Peyer's patch (tissue), 4 donors: ENCODE results near the gene DQX1. TPM values are rescaled to one million over a fixed set of nuclear protein-coding genes. Genes with fewer than 3 reads are reported as not detected.

Experiments
- DNase-seq, 3 donors: peaks; one replicate each; pipeline ENCODE4 v3.0.0-alpha.2; 2017 to 2019
- H3K27ac ChIP-seq, 4 donors: fragments of 200-600 bp; sonication (generic); one replicate each; pipeline ENCODE4 v1.5.1; 2016 to 2019
- H3K27me3 ChIP-seq, 2 donors: fragments of 200-600 bp; sonication (generic); one replicate each; pipeline ENCODE4 v1.5.1; 2019
- H3K36me3 ChIP-seq, 3 donors: fragments of 200-600 bp; sonication (generic); one replicate each; pipeline ENCODE4 v1.5.1; 2016 to 2019
- H3K4me1 ChIP-seq, 4 donors: fragments of 200-600 bp; sonication (generic); one replicate each; pipeline ENCODE4 v1.5.1; 2016 to 2019
- H3K4me3 ChIP-seq, 4 donors: fragments of 200-600 bp; sonication (generic); 1 replicate in 3 of 4; 2 replicates in 1 of 4; pipeline ENCODE4 v1.5.1; 2016 to 2019; ENCODE audit warnings: mild to moderate bottlenecking in 1 of 4
- H3K9me3 ChIP-seq, 4 donors: fragments of 200-600 bp; sonication (generic); one replicate each; pipeline ENCODE4 v1.5.1; 2016 to 2019; ENCODE audit warnings: mild to moderate bottlenecking in 1 of 4
- CTCF ChIP-seq, 6 experiments: fragments of 450-650 bp in 4 of 6; fragments of 200-600 bp in 2 of 6; sonication (generic) in 1 of 6; IDR thresholded peaks; one replicate each; pipeline ENCODE4 v1.5.1; 2017 to 2019; ENCODE audit warnings: antibody characterized with exemption in 6 of 6, mild to moderate bottlenecking in 3 of 6, moderate library complexity in 1 of 6
- POLR2A ChIP-seq, 2 donors: fragments of 450-650 bp; IDR thresholded peaks; one replicate each; pipeline ENCODE4 v1.5.1; 2017; ENCODE audit warnings: antibody characterized with exemption in 2 of 2, mild to moderate bottlenecking in 2 of 2, moderate library complexity in 2 of 2
- total RNA-seq, 4 donors: library from RNA; depleted of rRNA; stranded (reverse); fragments of >200 nt; gene quantifications; one replicate each; pipeline ENCODE4 v1.1.0, GENCODE V29; 2016

DQX1 gene
- total RNA-seq, 4 donors from 2014 or later = 14.0 to 116 (median 75.3) TPM

GRCh38 chr2:74511104-74511989 lies 14.7 kb downstream of the DQX1 start:
- TF ChIP-seq CTCF (IDR thresholded peaks at IDR 0.05) (no peak), POLR2A (IDR thresholded peaks at IDR 0.05) (no peak)
- Histone ChIP-seq H3K4me3 (no peak overlapping the region), H3K27ac (no peak overlapping the region), H3K36me3 (no peaks in the 10 kb centered on the region), H3K27me3 (peaks cover 0 to 50% of the 10 kb centered on the region in 2 donors), H3K9me3 (peaks cover 0 to 2% (median 0%) of the 10 kb centered on the region in 4 donors), H3K4me1 (peaks cover 4 to 41% (median 27%) of the 10 kb centered on the region in 4 donors)
- peak in 1 of 3 donors; percentile 10 for DNase-seq

- H3K36me3 ChIP-seq = peaks cover 0 to 8% (median 0%) of the 10 kb centered on the region in 3 donors
- H3K9me3 ChIP-seq = no peaks in the 10 kb centered on the region
- H3K27me3 ChIP-seq = peaks cover 0 to 40% of the 10 kb centered on the region in 2 donors
- no peak overlapping the region for H3K4me3 ChIP-seq
- no peak overlapping the region for H3K27ac ChIP-seq
- no peak for DNase-seq
- no peak for TF ChIP-seq POLR2A (IDR thresholded peaks at IDR 0.05)
- TF ChIP-seq CTCF (IDR thresholded peaks at IDR 0.05) = no peak
- H3K4me1 ChIP-seq = peaks cover 0 to 41% (median 18%) of the 10 kb centered on the region in 4 donors
Measured at GRCh38 chr2:74510272-74510671, 15.8 kb downstream of the DQX1 start.

GRCh38 chr2:74507926-74508520 lies 18.0 kb downstream of the DQX1 start:
- peaks cover 0 to 17% of the 10 kb centered on the region in 2 donors for H3K27me3 ChIP-seq
- peak in 2 of 3 donors; percentile 68 to 70 for DNase-seq
- H3K9me3 ChIP-seq = no peaks in the 10 kb centered on the region
- peaks cover 0 to 46% (median 9%) of the 10 kb centered on the region in 4 donors for H3K4me1 ChIP-seq
- H3K36me3 ChIP-seq = peaks cover 0 to 13% (median 0%) of the 10 kb centered on the region in 3 donors
- H3K27ac ChIP-seq = peak overlapping the region; percentile 91 to 99 (median 97)
- no peak for TF ChIP-seq CTCF (IDR thresholded peaks at IDR 0.05)
- no peak for TF ChIP-seq POLR2A (IDR thresholded peaks at IDR 0.05)
- peak overlapping the region; percentile 57 to 85 (median 71) for H3K4me3 ChIP-seq

- H3K4me3 ChIP-seq = peak within 1 kb of the TSS; percentile 57 to 85 (median 71)
- peaks cover 0 to 10% of the 10 kb centered on the region in 2 donors for H3K27me3 ChIP-seq
- peak; percentile 24 to 50 (median 38) for TF ChIP-seq CTCF (IDR thresholded peaks at IDR 0.05)
- TF ChIP-seq POLR2A (IDR thresholded peaks at IDR 0.05) = peak; percentile 36 to 57
- DNase-seq = peak; percentile 99 to 100 (median 99)
- no peaks in the 10 kb centered on the region for H3K9me3 ChIP-seq
- H3K4me1 ChIP-seq = peaks cover 0 to 49% (median 12%) of the 10 kb centered on the region in 4 donors
- peaks cover 0 to 13% (median 0%) of the 10 kb centered on the region in 3 donors for H3K36me3 ChIP-seq
- peak within 1 kb of the TSS; percentile 91 to 99 (median 97) for H3K27ac ChIP-seq
Measured at GRCh38 chr2:74507145-74507925, 18.7 kb downstream of the DQX1 start, which contains the start of gene PCGF1. Gene PCGF1 (minus strand): TSS chr2:74507695. CDS start chr2:74507668, 27 bp downstream.
